Measurements from ENCODE around the gene TP53TG3E.
"Not testable (repeated sequence)": the region's sequence is repeated elsewhere in the genome, so short reads cannot be mapped to it uniquely, and the experiment has no call there.

TP53TG3E gene, protein sequence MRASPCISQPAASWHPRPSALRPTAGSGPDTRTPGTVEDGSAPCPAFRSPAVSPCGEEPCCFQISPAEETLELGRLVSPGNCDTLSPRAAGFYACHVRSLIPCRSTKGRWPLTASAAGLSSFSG

DNA sequence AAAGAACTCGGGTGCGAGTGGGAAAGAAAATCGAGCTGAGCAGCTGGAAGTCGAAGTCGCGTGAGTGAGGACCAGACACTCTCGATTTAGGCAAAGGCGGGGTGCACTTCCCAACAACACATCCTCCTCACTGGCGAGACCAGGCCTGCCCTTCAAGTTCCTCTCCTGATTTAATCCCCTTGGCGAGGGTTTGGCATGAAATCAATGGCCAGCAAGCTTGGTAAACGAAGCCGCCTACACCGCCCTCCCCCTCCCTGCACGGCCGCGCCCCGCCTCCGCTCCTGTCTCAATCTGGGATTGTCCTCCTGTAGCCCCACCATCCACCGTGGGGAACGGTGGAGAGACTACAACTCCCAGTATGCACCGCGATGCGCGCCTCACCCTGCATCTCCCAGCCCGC lies at the start of gene TP53TG3E:
Gene TP53TG3E (plus strand): TSS at position 301 of the 400 bp plus-strand sequence. CDS start 68 bp downstream, at position 369.
- not testable (repeated sequence) for ATAC-seq; DNase-seq (ENCODE audit: low spot score in 2 of 2); H3K4me3 Mint-ChIP-seq; H3K36me3 Mint-ChIP-seq; H3K4me1 Mint-ChIP-seq; H3K9me3 Mint-ChIP-seq; H3K27ac Mint-ChIP-seq

DNA sequence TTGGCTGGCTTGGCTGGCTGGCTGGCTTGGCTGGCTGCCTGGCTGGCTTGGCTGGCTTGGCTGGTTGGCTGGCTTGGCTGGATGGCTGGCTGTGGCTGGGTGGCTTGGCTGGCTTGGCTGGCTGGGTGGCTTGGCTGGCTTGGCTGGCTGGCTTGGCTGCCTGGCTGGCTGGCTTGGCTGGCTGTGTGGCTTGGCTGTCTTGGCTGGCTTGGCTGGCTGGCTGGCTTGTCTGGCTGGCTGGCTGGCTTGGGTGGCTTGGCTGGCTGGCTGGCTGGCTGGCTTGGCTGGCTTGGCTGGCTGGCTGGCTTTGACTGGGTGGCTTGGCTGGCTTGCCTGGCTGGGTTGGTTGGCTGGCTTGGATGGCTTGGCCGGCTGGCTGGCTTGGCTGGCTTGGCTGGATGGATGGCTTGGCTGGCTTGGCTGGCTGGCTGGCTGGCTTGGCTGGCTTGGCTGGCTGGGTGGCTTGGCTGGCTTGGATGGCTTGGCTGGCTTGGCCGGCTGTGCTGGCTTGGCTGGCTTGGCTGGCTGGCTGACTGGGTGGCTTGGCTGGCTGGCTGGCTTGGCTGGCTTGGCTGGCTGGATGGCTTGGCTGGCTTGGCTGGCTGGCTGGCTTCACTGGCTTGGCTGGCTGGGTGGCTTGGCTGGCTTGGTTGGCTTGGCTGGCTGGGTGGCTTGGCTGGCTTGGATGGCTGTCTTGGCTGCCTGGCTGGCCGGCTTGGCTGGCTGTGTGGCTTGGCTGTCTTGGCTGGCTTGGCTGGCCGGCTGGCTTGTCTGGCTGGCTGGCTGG lies 32.3 kb downstream of the TP53TG3E start:
- not testable (repeated sequence) for H3K4me1 Mint-ChIP-seq, H3K4me3 Mint-ChIP-seq, H3K27ac Mint-ChIP-seq, H3K9me3 Mint-ChIP-seq, H3K36me3 Mint-ChIP-seq, ATAC-seq
- peak; percentile 42 to 72 for DNase-seq (ENCODE audit: low spot score in 2 of 2)

DNA sequence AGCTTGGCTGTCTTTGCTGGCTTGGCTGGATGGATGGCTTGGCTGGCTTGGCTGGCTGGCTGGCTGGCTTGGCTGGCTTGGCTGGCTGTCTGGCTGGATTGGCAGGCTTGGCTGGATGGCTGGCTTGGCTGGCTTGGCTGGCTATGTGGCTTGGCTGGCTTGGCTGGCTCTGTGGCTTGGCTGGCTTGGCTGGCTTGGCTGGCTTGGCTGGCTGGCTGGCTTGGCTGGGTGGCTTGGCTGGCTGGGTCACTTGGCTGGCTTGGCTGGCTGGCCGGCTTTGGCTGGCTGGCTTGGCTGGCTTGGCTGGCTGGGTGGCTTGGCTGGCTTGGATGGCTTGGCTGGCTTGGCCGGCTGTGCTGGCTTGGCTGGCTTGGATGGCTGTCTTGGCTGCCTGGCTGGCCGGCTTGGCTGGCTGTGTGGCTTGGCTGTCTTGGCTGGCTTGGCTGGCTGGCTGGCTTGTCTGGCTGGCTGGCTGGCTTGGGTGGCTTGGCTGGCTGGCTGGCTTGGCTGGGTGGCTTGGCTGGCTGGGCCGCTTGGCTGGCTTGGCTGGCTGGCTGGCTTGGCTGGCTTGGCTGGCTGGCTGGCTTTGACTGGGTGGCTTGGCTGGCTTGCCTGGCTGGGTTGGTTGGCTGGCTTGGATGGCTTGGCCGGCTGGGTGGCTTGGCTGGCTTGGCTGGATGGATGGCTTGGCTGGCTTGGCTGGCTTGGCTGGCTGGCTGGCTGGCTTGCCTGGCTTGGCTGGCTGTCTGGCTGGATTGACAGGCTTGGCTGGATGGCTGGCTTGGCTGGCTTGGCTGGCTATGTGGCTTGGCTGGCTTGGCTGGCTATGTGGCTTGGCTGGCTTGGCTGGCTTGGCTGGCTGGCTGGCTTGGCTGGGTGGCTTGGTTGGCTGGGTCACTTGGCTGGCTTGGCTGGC lies 33.8 kb downstream of the TP53TG3E start:
- H3K4me3 Mint-ChIP-seq, H3K36me3 Mint-ChIP-seq, H3K4me1 Mint-ChIP-seq, ATAC-seq, H3K9me3 Mint-ChIP-seq, H3K27ac Mint-ChIP-seq: not testable (repeated sequence)
- peak; percentile 40 to 74 for DNase-seq (ENCODE audit: low spot score in 2 of 2)

DNA sequence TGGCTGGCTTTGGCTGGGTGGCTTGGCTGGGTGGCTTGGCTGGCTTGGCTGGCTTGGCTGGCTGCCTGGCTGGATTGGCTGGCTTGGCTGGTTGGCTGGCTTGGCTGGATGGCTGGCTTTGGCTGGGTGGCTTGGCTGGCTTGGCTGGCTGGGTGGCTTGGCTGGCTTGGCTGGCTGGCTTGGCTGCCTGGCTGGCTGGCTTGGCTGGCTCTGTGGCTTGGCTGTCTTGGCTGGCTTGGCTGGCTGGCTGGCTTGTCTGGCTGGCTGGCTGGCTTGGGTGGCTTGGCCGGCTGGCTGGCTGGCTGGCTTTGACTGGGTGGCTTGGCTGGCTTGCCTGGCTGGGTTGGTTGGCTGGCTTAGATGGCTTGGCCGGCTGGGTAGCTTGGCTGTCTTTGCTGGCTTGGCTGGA lies 34.4 kb downstream of the TP53TG3E start:
- H3K27ac Mint-ChIP-seq, H3K4me3 Mint-ChIP-seq, ATAC-seq, H3K9me3 Mint-ChIP-seq, H3K4me1 Mint-ChIP-seq, H3K36me3 Mint-ChIP-seq: not testable (repeated sequence)
- peak; percentile 26 to 61 for DNase-seq (ENCODE audit: low spot score in 2 of 2)

DNA sequence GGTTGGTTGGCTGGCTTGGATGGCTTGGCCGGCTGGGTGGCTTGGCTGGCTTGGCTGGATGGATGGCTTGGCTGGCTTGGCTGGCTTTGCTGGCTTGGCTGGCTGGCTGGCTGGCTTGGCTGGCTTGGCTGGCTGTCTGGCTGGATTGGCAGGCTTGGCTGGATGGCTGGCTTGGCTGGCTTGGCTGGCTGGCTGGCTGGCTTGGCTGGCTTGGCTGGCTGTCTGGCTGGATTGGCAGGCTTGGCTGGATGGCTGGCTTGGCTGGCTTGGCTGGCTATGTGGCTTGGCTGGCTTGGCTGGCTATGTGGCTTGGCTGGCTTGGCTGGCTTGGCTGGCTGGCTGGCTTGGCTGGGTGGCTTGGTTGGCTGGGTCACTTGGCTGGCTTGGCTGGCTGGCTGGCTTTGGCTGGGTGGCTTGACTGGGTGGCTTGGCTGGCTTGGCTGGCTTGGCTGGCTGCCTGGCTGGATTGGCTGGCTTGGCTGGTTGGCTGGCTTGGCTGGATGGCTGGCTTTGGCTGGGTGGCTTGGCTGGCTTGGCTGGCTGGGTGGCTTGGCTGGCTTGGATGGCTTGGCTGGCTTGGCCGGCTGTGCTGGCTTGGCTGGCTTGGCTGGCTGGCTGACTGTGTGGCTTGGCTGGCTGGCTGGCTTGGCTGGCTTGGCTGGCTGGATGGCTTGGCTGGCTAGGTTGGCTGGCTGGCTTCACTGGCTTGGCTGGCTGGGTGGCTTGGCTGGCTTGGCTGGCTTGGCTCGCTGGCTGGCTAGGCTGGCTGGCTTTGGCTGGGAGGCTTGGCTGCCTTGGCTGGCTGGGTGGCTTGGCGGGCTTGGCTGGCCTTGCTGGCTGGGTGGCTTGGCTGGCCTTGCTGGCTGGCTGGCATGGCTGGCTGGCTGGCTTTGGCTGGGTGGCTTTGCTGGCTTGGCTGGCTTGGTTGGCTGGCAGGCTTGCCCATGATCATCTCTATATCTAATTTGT lies 35.3 kb downstream of the TP53TG3E start:
- H3K36me3 Mint-ChIP-seq, H3K4me1 Mint-ChIP-seq, H3K4me3 Mint-ChIP-seq, H3K9me3 Mint-ChIP-seq, H3K27ac Mint-ChIP-seq: not testable (repeated sequence)
- ATAC-seq (peak; percentile 72), DNase-seq (ENCODE audit: low spot score in 2 of 2) (peak; percentile 36 to 67)

All from stimulated activated effector memory CD8-positive, alpha-beta T cell treated with anti-CD3 and anti-CD28 coated beads, Interleukin-12 subunit alpha, Interleukin-12 subunit beta, amount 100 ng/mL, for 72 hours (primary cell).